HepG2 (cell line): Measurements from ENCODE around the gene TRAF4.

Experiments
- E2F1 ChIP-seq: sonication (generic); formaldehyde crosslinking; IDR thresholded peaks from 2 replicates; pipeline ENCODE4 v1.5.0; 2020; ENCODE audit warnings: missing genetic modification reagents
- HDAC6 ChIP-seq: fragments of 200-600 bp; sonication (generic); IDR thresholded peaks from 2 replicates; pipeline ENCODE4 v1.7.0; 2017; ENCODE audit warnings: mild to moderate bottlenecking, antibody characterized with exemption, low read length, low read depth
- RFX5 ChIP-seq: IDR thresholded peaks from 2 replicates; pipeline ENCODE4 v1.6.1; 2011; ENCODE audit warnings: low read depth, low read length, improper control_type of control experiment
- SAP130 ChIP-seq: IDR thresholded peaks from 2 replicates; pipeline ENCODE4 v1.6.1; 2016; ENCODE audit warnings: low read depth
- ZFP91 ChIP-seq: sonication (generic); formaldehyde crosslinking; IDR thresholded peaks from 2 replicates; pipeline ENCODE4 v1.9.0; 2022; ENCODE audit warnings: missing genetic modification reagents, mild to moderate bottlenecking, borderline replicate concordance
- ZNF232 ChIP-seq: sonication (generic); formaldehyde crosslinking; IDR thresholded peaks from 2 replicates; pipeline ENCODE4 v1.4.0; 2020; ENCODE audit warnings: missing genetic modification reagents, borderline replicate concordance
- ZNF710 ChIP-seq: sonication (generic); formaldehyde crosslinking; IDR thresholded peaks from 2 replicates; pipeline ENCODE4 v1.5.0; 2020; ENCODE audit warnings: mild to moderate bottlenecking, missing genetic modification reagents, borderline replicate concordance
- TF ChIP-seq, protein P1 (sequence below): sonication (generic); formaldehyde crosslinking; IDR thresholded peaks from 2 replicates; pipeline ENCODE4 v1.5.0; 2020; ENCODE audit warnings: mild to moderate bottlenecking, missing genetic modification reagents, moderate library complexity
- TF ChIP-seq, protein P2 (sequence below): sonication (generic); formaldehyde crosslinking; IDR thresholded peaks from 2 replicates; pipeline ENCODE4 v1.8.0; 2022; ENCODE audit warnings: mild to moderate bottlenecking, missing genetic modification reagents; ENCODE audit not compliant: insufficient replicate concordance
- TF ChIP-seq, protein P3 (sequence below): sonication (generic); formaldehyde crosslinking; IDR thresholded peaks from 2 replicates; pipeline ENCODE4 v1.4.0; 2020; ENCODE audit warnings: mild to moderate bottlenecking, missing genetic modification reagents

GRCh38 chr17:28707339-28707720 lies 36.5 kb upstream of the TRAF4 start:
- TF ChIP-seq, protein P1, sequence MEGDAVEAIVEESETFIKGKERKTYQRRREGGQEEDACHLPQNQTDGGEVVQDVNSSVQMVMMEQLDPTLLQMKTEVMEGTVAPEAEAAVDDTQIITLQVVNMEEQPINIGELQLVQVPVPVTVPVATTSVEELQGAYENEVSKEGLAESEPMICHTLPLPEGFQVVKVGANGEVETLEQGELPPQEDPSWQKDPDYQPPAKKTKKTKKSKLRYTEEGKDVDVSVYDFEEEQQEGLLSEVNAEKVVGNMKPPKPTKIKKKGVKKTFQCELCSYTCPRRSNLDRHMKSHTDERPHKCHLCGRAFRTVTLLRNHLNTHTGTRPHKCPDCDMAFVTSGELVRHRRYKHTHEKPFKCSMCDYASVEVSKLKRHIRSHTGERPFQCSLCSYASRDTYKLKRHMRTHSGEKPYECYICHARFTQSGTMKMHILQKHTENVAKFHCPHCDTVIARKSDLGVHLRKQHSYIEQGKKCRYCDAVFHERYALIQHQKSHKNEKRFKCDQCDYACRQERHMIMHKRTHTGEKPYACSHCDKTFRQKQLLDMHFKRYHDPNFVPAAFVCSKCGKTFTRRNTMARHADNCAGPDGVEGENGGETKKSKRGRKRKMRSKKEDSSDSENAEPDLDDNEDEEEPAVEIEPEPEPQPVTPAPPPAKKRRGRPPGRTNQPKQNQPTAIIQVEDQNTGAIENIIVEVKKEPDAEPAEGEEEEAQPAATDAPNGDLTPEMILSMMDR (CRISPR knock-in tag) = no peak
- TF ChIP-seq ZNF710 (CRISPR knock-in tag) = no peak
- no peak for TF ChIP-seq RFX5
- no peak for TF ChIP-seq E2F1 (CRISPR knock-in tag)
- TF ChIP-seq ZNF232 (CRISPR knock-in tag) = no peak
- no peak for TF ChIP-seq ZFP91 (CRISPR knock-in tag)
- TF ChIP-seq SAP130 (CRISPR knock-in tag) = no peak
- TF ChIP-seq, protein P2, sequence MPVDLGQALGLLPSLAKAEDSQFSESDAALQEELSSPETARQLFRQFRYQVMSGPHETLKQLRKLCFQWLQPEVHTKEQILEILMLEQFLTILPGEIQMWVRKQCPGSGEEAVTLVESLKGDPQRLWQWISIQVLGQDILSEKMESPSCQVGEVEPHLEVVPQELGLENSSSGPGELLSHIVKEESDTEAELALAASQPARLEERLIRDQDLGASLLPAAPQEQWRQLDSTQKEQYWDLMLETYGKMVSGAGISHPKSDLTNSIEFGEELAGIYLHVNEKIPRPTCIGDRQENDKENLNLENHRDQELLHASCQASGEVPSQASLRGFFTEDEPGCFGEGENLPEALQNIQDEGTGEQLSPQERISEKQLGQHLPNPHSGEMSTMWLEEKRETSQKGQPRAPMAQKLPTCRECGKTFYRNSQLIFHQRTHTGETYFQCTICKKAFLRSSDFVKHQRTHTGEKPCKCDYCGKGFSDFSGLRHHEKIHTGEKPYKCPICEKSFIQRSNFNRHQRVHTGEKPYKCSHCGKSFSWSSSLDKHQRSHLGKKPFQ = no peak
- TF ChIP-seq HDAC6 = no peak
- TF ChIP-seq, protein P3, sequence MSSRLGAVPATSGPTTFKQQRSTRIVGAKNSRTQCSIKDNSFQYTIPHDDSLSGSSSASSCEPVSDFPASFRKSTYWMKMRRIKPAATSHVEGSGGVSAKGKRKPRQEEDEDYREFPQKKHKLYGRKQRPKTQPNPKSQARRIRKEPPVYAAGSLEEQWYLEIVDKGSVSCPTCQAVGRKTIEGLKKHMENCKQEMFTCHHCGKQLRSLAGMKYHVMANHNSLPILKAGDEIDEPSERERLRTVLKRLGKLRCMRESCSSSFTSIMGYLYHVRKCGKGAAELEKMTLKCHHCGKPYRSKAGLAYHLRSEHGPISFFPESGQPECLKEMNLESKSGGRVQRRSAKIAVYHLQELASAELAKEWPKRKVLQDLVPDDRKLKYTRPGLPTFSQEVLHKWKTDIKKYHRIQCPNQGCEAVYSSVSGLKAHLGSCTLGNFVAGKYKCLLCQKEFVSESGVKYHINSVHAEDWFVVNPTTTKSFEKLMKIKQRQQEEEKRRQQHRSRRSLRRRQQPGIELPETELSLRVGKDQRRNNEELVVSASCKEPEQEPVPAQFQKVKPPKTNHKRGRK (CRISPR knock-in tag) = no peak
